Measurements from ENCODE around the gene TMEM131. TPM values are rescaled to one million over a fixed set of nuclear protein-coding genes. Genes with fewer than 3 reads are reported as not detected.
A peak's percentile ranks its signal among the peaks of the same experiment; 100 is the strongest.

Gene TMEM131
- total and polyA plus RNA-seq, 10 of the 15 experiments (the other 5 are each of a cell fraction or from before 2014, with no cell fraction given): 6.0 to 48.2 (median 23.2) TPM

- peak; percentile 44 for TF ChIP-seq USF1 (IDR thresholded peaks at IDR 0.05; ENCODE audit: borderline replicate concordance, extremely low read length, insufficient read depth, low read depth, low read length)
These were observed 277.5 kb downstream of the TMEM131 start (continued) for GRCh38 chr2:97718051-97718882.

- Histone ChIP-seq H3K27ac (ENCODE audit: control insufficient read depth, insufficient read depth) (no peak overlapping the region), H2AFZ (ENCODE audit: control insufficient read depth, low read depth, low read length) (no peak overlapping the region), H3K27me3 (replicated peaks in 1 of 2; ENCODE audit: control insufficient read depth in 2 of 2, insufficient read depth in 2 of 2, low read length in 1 of 2) (no peaks in the 10 kb centered on the region), H3K4me3 (no peak overlapping the region), H3K9me3 (replicated peaks; ENCODE audit: control insufficient read depth, insufficient read depth, low read length) (no peaks in the 10 kb centered on the region), H3K4me2 (ENCODE audit: control insufficient read depth, insufficient read depth) (no peak overlapping the region), H4K20me1 (ENCODE audit: control insufficient read depth, insufficient read depth) (no peaks in the 10 kb centered on the region), H3K4me1 (ENCODE audit: control insufficient read depth, insufficient read depth, low read length) (peaks cover 12% of the 10 kb centered on the region; the same call in 1 of the 2 replicates), H3K79me2 (ENCODE audit: control insufficient read depth, insufficient read depth, low read length) (no peaks in the 10 kb centered on the region), H3K36me3 (ENCODE audit: control insufficient read depth in 2 of 2, insufficient read depth in 2 of 2, low read length in 1 of 2) (no peaks in the 10 kb centered on the region), H3K9ac (ENCODE audit: control insufficient read depth, insufficient read depth, low read length) (no peak overlapping the region)
- SMC1A ChIA-PET (ENCODE audit: uncharacterized antibody, unreplicated experiment): interaction anchor here (1.2 kb wide), 1 partner anchor 13 kb away, joined by 5 read pairs; no protein-coding TSS in a partner anchor
- ATAC-seq (no peak), FAIRE-seq (no peak), DNase-seq (ENCODE audit: low read depth, low spot score) (no peak)
- in situ Hi-C loops (cut with MboI): no loop called here
- intact Hi-C loops (cut with micrococcal nuclease; ENCODE audit: unreplicated experiment): no loop called here
- WGBS (ENCODE audit: insufficient coverage, insufficient replicate concordance, low lambda C conversion rate, missing lambda C conversion rate): 20% methylated on average over 3 of the region's 3 CpGs
- no TSS peak for BruUV-seq (replicated peaks)
- CTCF ChIA-PET: interaction anchor here (2.1 kb wide), 1 partner anchor 18 kb away, joined by 10 read pairs; no protein-coding TSS in a partner anchor
- RAD21 ChIA-PET (ENCODE audit: unreplicated experiment): no interaction called here
- POLR2A ChIA-PET: interaction anchor here (0.5 kb wide), 1 partner anchor 27 kb away, joined by 4 read pairs; no protein-coding TSS in a partner anchor
- TF ChIP-seq EED (IDR thresholded peaks at IDR 0.05; ENCODE audit: low read depth) (no peak), ZNF384 (IDR thresholded peaks at IDR 0.05; ENCODE audit: borderline replicate concordance, low read depth, low read length) (no peak), SIX5 (IDR thresholded peaks at IDR 0.05; ENCODE audit: low read depth, low read length, severe bottlenecking) (no peak), SREBF2 (IDR thresholded peaks at IDR 0.05; ENCODE audit: low read length) (no peak), GABPA (IDR thresholded peaks at IDR 0.05; ENCODE audit: low read depth) (no peak), PKNOX1 (IDR thresholded peaks at IDR 0.05) (no peak), STAT3 (IDR thresholded peaks at IDR 0.05; ENCODE audit: low read depth, low read length) (no peak), SMAD5 (IDR thresholded peaks at IDR 0.05; ENCODE audit: low read depth) (no peak), CBX3 (IDR thresholded peaks at IDR 0.05; ENCODE audit: borderline replicate concordance, low read depth) (no peak)
These were observed 278.1 kb downstream of the TMEM131 start for GRCh38 chr2:97717613-97717995.

Data from GM12878 (cell line).